HUDEP-2 (cell line): ENCODE results near the gene SPI1.
A peak's percentile ranks its signal among the peaks of the same experiment; 100 is the strongest.

Experiments
- DNase-seq, 76 experiments: peaks; one replicate each; lab custom pipeline; 2025; ENCODE audit not compliant: unreplicated experiment in 76 of 76; lab: John Stamatoyannopoulos, UW

Gene SPI1

DNA sequence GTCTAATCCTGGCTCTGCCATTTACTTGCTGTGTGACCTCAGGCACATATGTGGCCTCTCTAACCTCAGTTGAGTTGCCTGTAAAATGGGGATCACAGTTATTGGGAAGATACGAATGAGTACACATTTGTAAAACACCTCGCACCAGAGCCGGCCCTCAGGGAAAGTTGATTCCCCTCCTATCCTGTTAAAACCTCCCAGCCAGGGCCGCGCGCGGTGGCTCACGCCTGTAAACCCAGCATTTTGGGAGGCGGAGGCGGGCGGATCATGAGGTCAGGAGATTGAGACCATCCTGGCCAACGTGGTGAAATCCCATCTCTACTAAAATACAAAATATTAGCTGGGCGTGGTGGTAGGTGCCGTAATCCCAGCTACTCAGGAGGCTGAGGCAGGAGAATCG is 18.0 kb downstream of the SPI1 start:
- DNase-seq = no peak

DNA sequence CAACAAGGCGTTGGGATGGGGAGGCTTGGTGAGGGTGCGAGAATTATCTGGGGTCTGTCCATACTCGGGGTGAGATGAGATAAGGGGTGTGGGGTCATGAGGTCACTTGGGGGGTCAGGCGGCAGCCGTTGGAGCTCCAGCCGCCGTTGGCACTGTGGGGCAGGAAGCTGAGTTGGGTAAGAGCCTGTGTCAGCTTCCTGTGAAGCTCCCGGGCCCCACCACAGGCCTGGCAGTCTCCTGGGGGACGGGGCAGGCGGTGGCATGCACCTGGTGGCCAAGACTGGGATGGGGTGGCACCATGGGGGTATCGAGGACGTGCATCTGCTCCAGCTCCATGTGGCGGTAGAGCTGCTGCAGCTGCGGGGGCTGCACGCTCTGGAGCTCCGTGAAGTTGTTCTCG is 18.8 kb downstream of the SPI1 start:
- no peak for DNase-seq

DNA sequence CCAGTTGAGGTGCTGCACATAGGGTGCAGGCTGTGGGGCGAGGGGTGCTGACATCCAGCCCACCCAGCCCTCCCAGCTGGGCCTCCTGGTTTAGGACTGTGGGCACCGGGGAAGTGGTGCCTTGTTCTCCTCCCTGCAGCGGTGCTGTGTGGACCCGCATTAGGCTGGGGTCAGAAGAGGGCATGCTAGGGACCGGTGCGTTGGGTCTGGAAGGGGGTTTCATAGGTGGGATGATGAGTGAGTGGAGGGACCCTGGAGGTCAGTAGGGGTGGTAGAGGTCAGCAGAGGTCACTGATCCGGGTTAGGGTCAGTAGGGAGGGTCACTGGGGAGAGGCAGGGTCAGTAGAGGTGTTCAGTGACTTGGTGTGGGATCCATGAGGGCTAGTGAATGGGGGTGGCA is 19.2 kb downstream of the SPI1 start:
- no peak for DNase-seq

DNA sequence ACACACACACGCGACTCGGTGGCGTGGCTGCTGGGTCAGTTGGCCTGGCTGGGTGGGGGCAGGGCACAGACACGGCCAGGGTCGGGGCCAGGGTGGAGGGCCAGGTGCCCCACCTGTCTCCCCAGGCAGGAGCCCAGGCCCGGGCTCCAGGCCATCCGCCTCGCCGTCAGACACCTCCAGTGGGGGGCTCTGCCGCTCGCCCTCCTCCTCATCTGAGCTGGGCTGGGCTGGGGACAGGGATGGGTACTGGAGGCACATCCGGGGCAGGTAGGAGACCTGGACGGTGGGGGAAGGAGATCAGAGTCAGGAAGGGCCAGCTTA is 19.7 kb downstream of the SPI1 start:
- no peak for DNase-seq

DNA sequence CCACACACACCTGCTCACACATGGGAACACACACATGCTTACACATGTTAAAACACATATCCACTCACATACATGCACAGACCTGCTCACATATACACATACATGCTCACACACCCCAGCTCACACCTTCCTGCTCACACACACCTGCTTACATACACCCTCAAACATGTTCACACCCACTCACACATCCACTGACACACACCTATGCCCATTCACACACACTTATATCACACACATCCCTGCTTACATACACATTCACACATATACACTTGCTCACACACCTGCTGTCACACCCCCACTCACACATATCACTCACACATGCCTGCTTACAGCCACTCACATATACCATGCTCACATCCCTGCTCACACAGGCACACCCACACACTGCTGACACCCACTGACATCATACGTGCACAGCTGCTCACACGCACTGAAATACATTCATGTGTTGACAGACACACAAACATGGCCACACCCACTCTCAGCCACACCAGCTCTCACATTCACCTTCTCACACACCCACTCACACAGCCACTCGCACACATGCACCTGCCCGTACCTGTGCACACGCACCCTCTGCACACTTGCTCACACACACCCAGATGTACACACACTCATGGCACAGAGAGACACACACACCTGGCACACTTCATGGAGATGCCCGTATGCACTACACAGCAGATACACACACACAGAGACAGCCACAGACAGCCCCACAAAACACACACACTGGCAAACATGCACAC is 20.2 kb downstream of the SPI1 start:
- DNase-seq = no peak

DNA sequence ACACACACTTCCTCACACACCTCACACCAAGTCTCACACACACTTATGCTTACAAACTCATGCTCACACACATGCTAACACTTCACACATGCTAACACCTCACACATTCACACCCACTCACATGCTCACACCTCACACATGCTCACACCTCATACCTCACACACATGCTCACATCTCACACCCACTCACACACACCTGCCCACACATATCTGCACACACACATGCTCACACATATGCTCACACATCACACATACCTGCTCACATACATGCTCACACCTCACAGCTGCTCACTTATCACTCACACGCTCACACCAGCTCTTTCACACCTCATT is 21.4 kb downstream of the SPI1 start:
- DNase-seq = no peak

DNA sequence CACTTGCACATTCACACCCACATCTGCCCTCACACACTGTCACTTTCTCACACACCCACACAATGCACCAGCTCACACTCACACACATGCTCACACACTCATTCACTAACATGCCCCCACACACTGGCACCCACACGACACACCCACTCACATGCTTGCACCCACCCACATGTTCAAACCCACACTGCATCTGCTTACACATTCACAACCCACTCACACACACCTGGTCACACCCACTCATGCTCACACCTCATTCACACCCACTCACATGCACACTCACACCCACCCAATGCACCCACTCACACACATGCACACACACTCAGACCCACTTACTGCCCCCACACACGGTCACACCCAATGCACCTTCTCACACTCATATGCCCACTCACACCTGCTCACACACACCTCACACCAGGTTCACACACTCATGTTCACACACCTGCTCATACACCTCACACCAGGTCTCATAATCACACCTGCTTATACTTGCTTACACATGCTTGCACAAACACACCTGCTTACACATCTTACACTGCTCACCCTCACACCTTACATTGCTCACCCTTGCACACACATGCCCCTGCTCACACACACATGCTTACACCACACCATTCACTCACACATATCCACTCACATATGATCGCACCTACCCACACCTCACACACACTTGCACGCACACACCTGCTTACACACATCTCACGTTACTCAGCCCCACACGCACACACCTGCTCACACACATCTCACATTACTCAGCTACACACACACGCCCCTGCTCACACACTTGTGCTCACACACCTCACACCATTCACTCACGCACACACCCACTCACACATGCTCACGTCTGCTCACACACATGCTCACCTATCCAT is 22.0 kb downstream of the SPI1 start:
- DNase-seq = no peak

DNA sequence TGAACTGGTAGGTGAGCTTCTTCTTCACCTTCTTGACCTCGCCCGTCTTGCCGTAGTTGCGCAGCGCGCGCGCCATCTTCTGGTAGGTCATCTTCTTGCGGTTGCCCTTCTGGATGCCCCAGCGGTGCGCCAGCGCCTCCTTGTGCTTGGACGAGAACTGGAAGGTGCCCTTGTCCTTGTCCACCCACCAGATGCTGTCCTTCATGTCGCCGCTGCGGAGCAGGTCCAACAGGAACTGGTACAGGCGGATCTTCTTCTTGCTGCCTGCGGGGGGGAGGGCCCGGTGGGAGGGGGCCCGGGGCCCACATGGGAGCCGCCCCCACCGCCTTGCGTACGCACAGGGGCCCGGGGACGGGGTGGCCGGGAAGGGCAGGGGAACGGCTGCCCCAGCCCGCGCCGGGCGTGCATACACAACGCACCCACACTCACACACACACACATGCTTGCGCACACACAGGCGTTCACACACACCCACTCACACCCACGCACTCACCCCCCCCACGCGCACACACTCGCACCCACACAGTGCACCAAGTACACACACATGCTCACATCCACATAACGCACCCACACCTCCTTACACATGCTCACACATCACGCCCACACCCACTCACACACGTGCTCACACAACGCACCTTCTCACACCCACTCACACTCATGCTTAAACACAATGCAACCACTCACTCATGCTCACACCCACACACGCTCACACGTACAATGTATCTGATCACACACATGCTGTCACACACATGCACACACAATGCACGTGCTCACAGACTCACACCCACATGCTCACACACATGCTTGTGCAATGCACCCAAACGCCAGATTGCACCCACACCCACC is 22.8 kb downstream of the SPI1 start:
- peak in 52 of 76 experiments; percentile 6 to 61 (median 37) for DNase-seq

DNA sequence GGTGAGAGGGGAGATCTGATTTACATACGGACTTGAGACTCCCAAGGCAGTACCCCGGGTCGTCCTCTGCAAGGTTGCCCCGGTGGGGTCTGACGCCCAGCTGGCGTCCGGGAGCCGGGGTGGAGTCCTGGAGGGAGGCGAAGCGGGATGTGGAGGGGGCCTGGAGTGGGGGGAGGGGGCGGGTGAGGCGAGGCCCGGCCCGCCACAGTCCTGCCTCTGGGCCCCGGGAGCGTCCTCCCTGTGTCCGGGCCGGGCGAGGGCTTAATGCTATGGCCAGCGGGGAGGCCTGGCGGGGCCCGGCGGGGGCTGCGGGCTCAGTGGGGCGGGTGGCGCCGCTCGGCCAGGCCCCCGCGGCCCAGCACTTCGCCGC is 23.4 kb downstream of the SPI1 start:
- DNase-seq = no peak

DNA sequence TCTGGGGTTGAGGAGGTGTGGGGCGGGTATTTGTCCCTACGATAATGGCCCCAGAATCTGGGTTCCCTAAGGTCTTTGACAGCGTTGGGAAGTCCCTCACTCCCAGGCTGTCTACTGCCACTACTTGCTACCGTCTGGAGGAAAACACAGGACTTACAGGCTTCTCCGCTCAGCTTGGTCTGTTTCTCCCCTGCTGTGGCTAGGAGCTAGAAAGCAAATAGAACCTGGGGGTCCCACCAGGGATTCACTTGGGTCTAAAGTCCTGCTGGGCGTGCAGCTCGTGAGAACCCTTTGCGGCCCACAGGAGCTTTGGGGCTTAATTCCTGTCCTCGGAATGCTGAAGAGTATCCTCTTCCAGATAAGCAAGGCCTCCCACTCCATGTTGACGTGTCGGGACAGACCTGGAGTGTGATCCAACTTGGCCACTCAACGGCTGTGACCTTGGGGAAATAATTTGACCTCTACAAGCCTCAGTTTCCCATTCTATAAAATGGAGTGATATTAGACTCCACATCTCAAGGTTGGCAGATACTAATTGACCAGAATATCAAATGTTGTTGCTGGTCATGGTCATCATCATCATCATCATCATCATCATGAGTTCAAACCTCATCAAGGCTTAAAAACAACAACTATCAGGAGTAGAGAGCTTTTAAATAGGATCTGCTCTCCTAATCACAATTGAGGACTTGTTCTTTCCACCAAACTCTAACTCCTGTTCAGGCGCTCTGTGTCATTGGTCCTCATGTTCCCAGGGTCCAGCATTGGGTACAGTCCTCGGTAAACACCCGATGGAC is 24.2 kb downstream of the SPI1 start:
- DNase-seq = no peak

DNA sequence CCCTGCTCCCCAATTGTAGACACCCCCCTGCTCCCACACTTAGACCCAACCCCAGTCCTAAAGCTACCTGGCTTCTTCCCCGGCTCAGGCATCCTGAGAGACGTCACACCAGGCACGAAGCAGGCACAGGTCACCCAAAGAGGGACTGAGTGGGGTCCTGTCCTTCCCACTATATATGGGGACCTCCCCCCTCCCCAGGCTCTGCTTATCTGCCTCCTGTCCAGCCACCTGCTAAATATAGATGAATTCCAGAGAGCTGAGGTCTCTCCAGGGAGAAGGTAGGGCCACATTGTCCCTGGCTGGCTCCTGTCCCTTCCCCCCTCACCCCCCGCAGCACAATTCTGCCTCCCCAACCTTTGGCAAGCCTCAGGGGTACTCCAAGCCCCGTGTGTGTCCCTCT is 25.8 kb downstream of the SPI1 start, which contains the start of gene MYBPC3:
TSS of gene MYBPC3 (minus strand) at position 147 of the 400 bp plus-strand sequence. CDS start at position 92, 55 bp downstream.
- no peak for DNase-seq

DNA sequence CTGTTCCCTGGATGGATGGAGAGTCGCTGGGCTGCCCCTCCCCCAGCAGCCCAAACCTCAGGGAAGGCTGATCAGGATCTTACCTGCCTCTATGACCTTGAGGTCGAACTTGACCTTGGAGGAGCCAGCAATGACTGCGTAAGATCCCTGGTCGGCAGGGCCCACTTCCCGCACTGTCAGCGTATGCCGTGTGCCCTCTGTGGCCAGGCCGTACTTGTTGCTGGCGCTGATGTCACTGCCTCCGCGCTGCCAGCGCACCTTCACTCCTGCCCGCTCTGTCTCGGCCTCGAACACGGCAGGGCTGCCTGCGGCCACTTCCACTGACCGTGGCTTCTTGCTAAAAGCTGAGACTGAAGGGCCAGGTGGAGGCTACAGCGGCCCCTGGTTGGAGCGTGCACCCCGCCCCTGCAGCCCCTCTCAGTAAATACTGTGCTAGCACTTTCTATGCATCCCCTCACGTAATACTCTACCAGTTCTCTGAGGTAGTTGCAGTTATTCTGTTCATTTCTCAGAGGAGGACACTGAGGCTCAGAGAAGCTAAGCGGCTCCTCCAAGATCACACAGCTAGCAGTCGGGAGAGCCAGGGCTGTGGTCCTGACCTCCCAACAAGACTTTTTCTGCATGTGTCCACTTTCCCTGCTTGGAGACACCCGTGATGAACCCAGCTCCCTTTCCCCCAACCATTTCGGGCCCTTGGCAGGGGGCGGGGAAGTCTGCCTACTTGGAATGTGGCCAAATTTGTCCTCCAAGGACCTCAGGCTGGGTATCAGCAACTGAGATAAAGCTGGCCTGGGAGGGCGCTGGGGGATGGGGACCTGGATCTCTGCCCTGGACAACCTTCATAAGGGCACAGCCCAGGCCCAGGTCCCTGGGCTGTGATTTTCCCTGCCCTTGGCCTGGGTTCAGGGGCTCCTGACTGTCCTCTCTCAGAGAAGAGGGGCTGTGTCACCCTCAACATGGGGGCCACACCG is 26.9 kb downstream of the SPI1 start:
- peak in 12 of 76 experiments; percentile 4 to 29 (median 8) for DNase-seq

DNA sequence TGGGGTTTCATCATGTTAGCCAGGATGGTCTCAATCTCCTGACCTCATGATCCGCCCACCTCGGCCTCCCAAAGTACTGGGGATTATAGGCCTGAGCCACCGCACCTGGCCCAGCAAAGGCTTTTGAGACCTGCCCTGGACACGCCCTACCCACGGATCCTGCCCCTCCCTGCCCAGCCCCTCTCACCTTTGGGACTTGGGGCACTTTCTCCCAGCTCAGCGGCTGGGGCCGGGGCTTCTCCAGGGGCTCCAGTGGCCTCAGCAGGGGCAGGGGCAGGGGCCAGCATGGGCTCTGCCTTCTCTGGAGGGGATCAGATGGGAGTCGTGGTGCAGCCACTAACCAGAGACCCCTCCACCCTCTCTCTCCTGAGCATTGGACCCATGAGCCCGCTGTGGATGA is 28.0 kb downstream of the SPI1 start:
- no peak for DNase-seq

DNA sequence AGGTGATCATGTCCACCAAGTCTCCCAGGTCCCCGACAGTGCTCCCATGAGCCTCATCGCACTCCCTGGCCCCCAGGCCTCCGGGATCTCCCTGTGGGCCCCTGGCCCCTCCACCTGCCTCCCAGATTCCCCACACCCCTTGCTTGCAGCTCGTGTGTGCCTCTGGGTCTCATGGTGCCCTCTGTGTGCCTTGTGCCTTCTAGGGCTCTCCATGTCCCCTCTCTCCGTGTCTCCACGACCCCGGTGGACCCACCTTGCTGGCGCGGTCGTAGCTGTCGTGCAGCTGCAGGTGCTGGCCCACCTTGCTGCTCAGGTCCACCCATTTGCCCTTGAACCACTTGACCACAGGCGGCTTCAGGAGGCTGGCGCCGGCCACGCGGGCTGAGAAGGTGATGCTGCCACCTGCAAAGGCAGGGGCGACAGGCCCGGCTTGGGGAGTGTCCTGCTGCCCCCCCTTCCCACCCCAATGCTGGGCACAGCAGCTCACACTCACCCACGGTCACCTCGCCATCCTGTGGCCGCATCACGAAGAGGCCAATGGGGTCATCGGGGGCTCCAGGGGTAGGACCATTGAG is 28.7 kb downstream of the SPI1 start:
- no peak for DNase-seq

DNA sequence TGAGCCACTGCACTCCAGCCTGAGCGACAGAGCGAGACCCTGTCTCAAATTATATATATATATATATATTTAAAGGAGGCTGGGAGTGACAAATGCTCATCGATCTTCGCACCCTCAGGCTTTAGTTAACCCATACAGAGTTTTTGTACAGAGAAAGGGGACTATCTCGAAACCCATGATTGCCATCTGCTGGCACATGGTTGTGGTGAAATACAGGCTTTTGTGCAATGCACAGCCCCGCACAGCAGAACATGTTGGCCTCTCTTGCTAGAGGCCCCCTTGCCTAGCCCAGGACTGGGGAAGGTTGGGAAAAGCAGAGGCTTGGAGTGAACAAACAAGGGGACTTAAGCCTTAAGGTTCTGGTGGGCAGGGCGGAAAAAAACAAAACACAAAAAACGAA is 29.5 kb downstream of the SPI1 start:
- peak in 52 of 76 experiments; percentile 4 to 63 (median 32) for DNase-seq

DNA sequence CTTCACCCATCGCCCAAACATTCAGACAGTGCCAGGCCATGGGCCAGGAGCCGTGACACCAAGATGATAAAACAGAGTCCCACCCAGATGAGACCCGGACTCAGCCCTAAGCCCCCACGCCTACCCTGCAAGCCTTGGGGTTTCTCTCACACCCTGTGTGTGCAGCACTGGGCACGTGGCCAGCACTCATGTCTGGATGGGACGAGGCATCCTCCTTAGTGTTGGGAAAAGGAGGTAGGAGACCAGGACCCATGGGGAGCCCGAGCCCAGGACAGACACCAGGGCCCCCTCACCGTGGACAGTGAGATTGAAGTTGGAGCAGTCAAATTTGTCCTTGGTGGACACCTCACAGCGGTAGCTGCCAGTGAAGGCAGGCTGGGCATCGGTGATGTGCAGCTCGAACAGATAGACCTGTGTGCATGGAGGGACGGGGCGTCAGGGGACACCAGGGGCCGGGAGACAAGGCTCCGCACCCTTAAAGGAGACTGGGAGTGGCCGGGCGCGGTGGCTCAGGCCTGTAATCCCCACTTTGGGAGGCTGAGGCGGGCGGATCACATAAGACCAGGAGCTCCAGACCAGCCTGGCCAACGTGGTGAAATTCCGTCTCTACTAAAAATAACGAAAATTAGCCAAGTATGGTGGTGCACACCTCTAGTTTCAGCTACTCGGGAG is 30.1 kb downstream of the SPI1 start:
- DNase-seq = no peak

DNA sequence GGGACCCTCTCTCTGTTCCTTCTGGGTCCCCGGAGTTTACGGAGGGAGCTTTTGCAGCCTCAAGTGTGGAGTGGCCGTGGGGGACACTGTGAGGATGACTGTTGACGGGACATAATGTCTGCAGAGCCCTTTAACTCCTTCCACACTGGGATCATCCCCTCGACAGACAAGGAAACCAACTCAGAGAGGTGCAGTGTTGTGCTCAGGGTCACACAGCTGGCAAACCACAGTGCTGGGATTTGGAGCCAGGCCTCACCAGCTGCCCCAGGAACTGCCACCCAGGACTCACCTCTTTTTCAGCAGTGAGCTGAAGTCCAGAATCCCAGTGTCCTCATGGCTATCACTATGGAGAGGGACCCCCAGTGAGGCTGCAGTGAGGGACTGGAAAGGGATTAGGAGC is 31.2 kb downstream of the SPI1 start:
- no peak for DNase-seq

DNA sequence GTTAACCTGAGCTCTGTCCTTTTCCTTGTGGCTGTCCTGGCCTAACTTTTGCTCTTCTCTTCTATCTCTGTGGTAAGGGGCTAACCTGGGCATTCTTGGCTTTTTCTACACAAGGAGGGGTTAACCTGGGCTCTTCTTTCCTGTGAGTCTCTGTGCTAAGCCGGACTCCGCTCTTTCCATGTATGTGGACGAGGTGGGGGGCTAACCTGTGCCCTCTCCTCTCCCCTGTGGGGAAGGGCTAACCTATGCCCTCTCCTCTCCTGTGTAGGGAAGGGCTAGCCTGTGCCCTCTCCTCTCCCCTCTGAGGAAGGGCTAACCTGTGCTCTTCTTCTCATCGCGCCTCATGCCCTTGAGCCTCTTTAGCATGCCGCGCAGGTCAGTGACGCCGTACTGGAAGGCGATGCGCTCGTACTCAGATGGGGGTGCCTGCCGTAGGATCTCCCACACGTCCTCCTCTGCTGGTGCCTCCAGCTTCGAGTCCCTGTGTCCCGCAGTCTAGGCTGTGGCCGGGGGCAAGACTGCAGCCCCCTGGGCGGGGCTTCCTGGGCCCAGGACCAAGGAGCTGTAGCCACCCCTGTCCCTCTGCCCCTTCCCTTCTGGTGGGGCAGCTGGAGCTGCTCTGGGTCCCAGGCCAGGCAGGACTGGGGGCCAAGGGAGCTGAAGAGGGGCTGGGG is 32.3 kb downstream of the SPI1 start:
- DNase-seq = no peak
